HG03039 (cell line): ENCODE measurements around the gene DSG3.
"Not testable (repeated sequence)": the region's sequence is repeated elsewhere in the genome, so short reads cannot be mapped to it uniquely, and the experiment has no call there.

Experiments
- ATAC-seq: cut with Tn5 transposase; IDR thresholded peaks from one replicate; pipeline ENCODE4 v1.9.1; 2021; ENCODE audit warnings: mild to moderate bottlenecking, moderate library complexity; ENCODE audit not compliant: unreplicated experiment

Gene DSG3

DNA sequence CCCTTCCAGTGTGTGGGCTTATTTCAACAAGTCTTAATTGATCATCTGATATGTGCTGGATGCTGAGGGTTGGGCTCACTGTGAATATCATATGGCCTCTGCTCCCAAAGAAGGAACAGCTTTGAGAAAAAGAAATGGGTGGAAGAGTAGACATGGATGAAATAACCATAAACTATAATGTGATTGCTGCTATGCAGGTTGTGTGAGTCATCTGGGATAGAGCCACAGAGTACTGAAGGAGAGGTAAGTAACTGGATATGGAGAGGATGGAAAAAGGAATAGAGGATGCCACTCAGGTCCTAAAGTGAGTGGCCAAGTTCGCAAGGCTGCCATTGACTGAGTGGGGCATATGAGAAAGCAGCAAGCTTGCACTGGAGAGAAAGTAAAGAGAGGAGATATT lies 41.8 kb downstream of the DSG3 start:
- ATAC-seq: no peak

DNA sequence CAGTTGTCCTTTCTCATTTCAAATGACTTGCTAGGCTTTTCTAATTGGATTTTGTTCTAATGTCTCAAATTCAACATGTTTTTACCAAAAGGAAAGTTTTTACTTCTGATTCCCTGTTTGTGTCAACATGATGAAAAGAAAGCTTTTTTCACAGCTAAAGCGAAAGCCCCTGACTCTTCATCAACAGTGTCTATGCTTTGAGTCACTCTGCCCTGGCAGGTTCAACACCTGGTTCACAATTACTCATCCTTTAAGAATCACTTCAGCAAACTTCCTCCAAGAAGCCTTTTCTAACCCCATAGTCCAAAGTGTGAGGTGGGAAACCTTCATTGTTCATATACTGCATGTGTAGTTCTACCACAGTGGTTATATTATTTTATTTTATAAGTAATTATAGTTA lies 42.8 kb downstream of the DSG3 start:
- ATAC-seq: peak; percentile 87

DNA sequence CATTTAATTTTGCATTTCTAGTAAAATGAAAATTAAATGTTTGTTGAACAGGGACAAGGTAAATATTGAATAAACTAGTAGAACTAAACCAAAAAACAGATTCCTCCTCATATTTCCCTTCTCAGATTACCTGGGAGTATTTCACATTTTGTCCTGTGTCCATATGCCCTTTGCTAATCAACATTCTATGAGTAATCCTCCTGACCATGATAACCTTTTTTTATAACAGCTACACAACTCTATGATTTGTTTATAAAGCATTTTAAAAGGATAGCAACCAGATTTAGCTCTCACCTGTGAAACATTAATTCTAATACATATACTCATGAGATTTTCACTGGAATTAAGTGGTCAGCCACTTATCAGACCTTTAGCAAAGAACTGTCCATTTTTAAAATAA lies 43.3 kb downstream of the DSG3 start:
- no peak for ATAC-seq

DNA sequence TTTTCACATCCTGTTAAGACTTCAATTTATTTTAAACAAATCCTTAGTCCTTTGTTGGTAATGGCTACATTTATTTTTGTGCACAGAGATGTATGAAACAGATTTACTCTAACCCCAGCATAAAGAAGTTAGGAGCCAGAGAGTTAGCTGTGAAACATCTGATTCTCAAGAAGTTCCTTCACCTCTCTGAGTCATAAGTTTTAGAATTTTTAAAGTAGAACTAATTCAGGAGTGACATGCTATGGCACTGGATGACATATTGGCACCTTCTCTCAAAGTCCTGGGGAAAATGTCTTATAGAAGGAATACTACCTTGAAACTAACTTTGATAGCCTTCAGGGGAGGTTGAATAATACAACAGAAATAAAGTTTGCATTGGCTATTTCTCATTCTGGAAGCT lies 44.0 kb downstream of the DSG3 start:
- ATAC-seq: no peak

DNA sequence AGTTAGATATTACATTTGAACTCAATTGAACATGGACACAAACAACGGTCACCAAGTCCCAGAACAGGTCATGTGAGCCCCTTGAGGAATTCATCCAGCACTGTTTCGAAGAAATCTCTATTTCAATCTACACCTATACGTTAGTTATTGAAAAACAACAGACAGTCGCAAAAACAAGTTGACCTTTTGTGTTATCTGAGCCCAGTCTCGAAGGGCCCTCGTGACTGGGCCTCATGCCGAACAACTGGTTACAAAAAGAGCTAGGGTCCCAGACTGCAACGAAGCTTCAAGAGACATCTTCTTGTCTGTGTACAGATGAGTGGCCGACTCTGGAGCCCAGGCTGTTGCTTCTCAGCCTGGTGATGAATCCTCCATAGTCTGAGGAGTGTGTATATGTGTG lies 45.1 kb downstream of the DSG3 start:
- no peak for ATAC-seq

DNA sequence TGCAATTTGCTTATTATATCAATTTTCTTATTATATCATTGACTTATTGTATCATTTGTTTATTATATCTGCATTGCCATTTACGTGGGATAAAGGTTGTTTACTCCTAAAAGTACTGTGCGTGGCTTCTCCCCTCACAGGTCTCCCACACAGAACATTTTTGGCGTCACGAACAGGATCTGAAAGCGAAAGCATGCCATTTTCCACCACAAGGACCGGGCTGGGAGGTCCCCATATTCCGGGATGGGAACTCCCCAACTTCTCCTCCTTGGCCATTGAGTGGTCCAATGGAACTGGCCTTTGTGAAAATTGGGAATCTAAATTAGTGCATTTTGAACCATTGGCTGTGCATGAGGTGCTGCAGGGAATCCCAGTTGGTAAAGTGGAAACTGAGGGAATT lies 45.6 kb downstream of the DSG3 start:
- no peak for ATAC-seq

DNA sequence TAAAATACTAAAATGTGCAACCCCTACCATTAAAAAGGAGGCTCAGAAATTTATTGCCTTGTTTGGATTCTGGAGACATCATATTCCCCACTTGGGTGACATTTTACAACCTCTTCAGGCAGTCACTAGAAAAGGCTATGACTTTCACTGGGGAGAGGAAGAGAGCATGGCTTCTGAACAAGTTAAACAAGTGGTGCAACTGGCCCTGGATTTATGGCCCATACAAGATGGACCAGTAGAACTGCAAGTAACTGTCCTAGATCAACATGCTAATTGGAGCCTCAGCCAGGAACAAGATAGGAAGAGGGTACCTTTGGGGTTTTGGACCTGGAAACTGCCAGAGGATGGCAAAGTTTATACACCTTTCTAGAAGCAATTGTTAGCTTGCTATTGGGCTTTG lies 46.4 kb downstream of the DSG3 start:
- no peak for ATAC-seq

DNA sequence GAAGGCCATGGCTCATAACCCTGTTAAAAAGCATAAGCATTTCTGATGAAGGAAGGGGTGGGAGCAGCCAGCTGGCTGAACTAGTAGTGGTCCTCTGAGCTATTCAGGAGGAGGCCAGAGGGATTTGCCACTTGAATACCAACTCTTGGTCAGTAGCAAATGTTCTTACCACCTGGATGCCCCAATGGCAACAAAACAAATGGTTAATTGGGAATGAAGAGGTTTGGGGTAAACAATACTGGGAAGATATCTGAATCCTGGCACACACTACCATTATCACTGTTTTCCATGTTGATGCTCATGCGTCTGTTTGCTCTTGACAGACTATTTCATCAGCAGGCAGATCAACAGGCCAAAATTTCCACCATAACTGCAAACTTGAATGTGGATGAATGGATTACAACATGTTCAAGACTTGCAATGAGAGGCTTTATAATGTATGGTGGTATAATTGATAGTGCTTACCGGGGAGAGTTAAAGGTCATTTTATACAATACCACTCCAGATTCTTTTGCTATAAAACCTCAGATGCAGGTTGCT lies 47.2 kb downstream of the DSG3 start:
- ATAC-seq: not testable (repeated sequence)

DNA sequence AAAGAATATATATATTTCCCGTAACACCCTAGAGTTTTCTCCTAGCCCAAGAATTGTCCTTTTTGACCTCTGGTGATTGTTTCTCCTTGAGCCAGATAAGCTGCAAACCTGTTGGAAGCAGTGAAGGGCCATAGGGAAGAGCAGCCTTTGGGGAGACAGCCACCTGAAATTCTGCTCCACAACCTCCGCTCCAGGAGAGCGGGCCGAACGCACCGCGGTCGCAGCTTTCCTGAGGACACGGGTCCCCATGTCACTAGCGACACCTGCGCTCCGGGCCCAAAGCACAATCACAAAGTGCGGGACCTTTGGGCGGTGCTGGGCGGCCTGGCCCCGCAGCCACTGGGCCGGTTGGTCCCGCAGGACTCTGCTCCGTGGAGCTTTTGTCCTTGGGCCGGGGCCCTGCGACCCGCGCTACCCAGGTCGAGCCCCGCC lies 49.9 kb downstream of the DSG3 start:
- ATAC-seq: no peak

DNA sequence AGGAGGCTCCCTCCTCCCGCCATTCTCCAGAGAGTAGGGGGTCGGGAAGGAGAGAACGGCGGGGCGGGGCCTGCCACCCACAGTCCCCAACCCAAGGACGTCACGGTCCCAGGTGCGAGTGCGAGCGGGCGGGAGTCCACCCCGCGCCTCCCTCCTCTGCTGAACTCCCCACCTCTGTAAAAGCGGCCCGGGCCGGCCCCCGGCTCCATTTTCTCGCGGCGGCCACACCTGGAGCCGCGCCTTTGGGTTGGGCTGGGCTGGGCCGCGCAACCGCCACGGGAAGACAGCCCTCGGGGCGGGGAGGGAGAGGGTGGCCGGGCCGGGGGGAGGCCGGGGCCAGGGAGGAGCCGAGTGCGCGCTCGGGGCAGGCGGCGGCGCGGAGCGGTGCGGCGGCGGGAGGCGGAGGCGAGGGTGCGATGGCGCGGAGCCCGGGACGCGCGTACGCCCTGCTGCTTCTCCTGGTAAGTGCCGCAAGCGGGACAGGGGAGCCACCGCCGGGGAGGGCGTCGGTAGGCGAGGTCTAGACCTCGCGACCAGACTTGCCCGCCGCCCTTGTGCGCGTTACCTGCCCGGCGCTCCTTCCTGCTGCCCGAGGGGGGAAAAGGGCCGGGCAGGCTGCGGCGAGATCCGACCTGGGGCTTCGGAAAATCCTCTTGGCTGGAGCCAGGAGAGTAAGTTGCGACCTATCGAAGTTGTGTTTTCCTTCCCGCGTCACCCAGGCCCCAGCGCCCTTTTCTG lies 50.5 kb downstream of the DSG3 start, which contains the start of gene DSG2:
DSG2 (plus strand) TSS at position 342 of the 738 bp plus-strand sequence; CDS start at position 417, 75 bp downstream.
- ATAC-seq: peak; percentile 37

DNA sequence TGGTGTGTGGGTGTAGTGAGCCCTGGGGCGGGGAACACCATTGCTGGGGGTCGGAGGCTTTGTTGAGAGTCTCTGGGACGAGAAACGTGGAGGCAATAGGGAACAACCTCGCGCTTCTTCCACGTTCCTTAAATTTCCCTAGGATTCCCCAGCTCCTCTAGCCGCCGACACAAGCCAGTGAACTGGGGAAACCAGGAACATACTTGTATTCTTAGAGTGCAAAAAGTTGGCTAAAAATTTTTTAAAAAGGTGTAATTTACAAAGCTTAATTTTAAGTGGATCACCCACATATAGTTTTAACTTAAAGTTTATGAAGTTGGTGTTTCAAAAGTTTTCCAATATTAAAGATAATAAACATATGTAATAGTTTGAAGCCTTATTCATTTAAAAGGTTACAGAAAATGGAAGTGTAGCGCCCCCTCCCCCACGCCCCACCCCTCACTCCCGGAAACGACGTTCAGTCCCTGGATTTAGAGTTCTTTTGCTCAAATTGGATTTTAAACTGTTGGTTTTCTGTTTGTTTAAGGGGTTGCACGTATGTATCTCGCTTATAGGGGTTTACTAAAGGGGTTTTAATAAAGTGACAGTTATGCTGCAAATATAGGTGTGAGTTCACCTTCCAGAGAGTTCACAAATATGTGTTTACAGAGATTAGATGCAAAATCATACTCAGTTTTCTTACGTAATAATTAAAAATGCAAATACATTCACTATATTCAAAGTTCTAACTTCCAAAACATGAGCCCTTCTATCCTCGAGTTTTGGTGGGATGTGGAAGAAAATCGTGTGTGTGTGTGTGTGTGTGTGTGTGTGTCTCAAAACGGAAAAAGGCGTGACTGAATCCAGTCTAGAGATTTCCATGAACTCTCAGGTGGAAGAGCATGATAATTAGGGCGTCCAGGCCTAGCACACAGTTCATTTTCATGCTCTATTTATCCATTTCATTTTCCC lies 51.3 kb downstream of the DSG3 start:
- ATAC-seq: no peak

DNA sequence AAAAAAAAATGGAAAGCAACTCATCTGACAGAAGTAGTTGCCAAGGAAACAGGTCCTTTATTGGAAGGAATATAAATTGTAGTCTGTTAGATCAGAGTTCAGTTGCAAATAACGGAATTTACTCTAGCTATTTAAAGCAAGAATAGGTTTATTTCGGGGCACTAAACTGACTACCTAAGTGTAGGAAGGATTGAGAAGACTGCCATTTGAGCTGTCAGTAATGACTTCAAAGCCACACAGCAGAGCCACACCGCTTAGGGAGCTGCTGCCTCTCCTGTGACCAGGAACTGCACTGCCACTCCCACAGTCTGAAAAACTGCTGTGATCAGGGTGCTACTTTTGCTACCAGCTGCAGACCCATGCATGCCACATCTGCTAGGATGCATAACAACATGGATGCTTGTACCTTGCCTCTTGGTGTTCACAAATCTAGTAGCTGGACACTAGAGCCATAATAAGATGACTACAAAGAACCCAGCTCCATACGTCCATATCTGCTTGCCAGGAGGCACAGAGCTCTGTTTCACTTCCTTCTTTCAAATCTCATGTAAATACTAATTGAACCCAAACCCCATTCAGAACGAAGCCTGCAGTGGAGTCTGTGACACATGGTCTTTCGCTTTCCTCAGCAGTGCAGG lies 52.6 kb downstream of the DSG3 start:
- ATAC-seq: peak; percentile 89

DNA sequence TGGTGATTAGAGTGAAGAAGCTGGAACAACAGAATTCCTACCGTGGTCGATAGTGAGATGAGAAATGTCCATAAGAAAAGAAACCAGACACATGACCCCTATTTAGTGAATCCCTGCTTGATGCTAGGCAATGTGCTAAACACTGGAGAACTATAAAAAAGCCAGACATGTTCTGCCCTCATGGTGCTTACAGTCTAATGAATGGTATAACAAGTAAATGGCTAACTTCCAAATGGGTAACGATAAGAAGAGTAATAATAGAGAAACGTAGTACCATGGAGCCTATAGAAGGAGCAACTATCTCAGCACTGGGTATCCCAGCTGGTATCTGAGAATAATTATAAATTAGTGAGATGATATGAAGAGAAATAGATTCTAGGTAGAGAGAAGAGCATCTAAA lies 55.5 kb downstream of the DSG3 start:
- no peak for ATAC-seq

DNA sequence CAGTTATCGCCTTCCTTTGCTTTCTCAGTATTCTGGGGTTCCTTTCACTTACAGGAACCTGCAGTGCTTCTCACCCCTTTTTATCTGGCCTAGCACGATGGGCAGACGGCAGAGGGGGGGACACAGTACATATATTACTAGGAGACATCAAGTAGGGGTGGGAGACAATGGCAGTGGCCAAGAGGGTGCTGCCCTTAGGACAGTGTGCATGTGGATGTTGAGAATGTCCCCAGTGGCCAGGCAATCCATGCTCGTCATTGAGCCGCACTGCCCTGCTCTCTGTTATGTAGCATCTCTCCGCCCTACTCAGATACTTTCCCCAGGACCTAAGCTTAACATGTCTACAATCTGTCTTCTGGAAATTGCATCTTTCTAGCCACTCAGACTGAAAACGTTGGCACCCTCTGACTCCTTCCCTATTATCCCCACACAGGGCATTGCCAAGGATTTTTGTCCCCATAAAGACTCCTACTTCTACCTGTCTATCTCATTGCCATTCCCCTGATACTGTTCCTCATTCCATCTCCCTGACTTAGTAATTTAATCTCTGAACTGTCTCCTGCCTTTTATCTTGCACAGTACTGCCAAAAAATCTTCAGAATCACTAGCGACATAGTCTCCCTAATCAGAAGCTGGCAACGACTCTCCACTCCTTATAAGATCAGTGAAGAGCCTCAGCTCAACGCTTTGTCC lies 57.1 kb downstream of the DSG3 start:
- no peak for ATAC-seq

DNA sequence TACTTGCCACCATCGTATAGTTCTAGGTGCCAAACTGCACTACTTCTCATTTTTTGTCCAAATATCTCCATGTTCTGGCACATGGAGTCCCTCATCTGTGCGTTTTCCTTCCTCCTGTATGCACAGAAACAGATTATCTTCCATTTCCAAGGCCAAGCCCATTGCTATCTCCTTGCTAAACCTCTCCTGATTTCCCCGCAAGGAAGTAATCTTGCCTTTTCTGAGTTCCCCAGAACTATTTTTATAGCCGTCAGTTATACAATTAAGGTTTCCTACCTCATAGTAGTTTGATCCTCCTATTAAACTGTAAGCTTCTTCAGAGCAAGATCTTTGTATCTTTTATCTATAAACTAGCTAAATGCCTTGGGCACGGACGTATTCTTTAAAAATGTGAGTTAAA lies 57.6 kb downstream of the DSG3 start:
- no peak for ATAC-seq

DNA sequence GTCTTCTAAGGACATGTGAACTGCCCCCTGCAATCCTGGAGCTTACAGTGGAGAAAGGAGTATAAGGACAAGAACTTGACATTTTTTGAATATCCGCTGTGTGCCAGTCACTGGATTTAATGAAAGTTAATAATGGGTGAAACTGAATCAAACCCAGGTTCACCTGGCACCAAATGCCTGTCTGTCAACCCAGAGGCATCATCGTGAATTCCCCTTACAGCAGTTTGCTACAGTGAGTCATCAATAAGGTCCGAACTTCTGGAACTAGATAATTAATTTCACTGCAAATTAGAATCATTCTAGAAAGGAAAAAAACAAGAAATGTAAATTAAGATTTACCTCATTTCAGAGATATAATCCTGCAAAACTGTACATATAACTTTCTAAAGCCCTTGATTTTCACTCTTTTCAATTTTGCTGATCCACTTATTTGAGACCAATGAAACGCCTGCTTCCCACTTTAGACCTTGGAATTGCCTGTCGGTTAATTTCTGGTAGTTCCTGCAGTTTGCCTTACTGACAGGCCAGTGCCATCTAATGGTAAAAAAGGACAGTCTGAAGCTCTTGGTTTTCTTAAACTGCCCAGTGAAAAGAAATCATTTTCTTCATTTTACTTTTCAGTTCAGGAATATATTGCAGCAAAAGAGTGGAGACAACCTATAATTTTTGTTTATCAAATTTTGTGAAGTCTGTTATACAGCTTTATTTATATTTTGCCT lies 58.6 kb downstream of the DSG3 start:
- ATAC-seq: no peak

DNA sequence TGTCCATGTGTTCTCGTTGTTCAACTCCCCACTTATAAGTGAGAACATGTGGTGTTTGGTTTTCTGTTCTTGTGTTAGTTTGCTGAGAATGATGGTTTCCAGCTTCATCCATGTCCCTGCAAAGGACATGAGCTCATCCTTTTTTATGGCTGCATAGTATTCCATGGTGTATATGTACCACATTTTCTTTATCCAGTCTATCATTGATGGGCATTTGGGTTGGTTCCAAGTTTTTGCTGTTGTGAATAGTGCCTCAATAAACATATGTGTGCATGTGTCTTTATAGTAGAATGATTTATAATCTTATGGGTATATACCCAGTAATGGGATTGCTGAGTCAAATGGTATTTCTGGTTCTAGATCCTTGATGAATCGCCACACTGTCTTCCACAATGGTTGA lies 59.6 kb downstream of the DSG3 start:
- ATAC-seq: not testable (repeated sequence)

DNA sequence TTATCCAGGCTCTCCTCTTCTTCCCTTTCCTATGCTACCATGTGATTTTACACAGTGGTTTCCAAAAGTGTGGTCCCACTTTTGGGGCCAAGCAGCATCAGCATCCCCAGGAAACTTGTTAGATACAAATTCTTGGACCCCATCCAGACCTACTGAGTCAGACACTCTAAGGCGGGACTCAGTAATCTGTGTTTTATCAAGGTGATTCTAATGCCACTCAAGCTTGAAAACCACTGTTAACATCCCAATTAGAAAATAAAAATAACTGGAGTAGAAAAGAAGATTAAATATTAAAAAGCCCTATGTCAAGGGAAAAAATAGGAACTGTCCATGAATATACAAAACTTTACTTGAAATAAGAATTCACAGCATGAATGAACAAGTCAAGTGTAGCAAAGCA lies 61.2 kb downstream of the DSG3 start:
- no peak for ATAC-seq

DNA sequence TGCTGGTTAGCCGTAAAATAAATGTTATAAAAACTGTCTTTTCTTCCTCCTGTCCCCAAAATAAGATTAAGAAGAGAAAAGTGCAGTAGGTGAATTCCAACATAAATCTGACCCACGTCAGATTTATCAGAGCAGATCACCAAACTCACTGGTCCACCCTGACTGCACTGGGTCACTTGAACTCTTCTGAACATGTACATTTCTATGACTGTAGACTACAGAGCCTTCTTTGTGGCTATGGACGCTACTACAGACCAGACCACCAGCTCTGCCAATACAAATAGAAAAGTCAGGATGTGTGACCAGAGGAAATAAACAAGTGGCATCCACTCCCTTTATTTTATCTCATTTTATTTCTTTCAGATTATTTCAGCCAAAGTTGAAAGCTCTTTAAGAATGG lies 62.0 kb downstream of the DSG3 start:
- no peak for ATAC-seq

DNA sequence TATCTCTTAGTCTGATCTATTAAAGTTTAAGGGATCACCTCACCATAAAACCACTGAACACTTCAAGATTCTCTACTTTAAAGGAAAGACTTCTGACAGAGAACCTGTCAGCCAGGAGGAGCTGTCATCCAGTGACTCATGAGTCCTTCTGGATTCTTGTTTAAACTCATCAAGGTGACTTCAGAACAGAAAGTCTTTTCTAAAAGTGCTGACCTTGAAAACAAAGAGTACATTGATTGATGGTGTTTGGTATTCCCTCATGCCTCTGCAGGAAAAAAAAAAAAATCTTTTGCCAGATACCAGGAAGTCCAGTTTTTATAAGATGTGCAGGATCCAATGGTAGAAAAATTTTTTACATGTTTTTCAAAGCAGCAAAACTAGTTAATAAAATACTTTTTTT lies 62.8 kb downstream of the DSG3 start:
- ATAC-seq: no peak
